Astrocyte of the spinal cord (primary cell): ENCODE data around the gene PHAX.
"Not testable (repeated sequence)": the region's sequence is repeated elsewhere in the genome, so short reads cannot be mapped to it uniquely, and the experiment has no call there.

Experiments
- DNase-seq: peaks from one replicate; pipeline ENCODE4 v3.0.0; 2011; ENCODE audit warnings: low read depth, low spot score
- H3K4me3 ChIP-seq: 2 replicates; pipeline ENCODE4 v1.5.1; 2011; ENCODE audit warnings: low read depth, mild to moderate bottlenecking, low read length, moderate library complexity
- in situ Hi-C: cut with HindIII; loops from 2 replicates; pipeline ENCODE4 v1.10.0; 2017; ENCODE audit warnings: low sequenced_read_pairs
- TF ChIP-seq, protein P1 (sequence below): IDR thresholded peaks from 2 replicates; pipeline ENCODE4 v1.5.1; 2012; ENCODE audit warnings: low read depth, mild to moderate bottlenecking, low read length, inconsistent platforms

The PHAX gene, protein sequence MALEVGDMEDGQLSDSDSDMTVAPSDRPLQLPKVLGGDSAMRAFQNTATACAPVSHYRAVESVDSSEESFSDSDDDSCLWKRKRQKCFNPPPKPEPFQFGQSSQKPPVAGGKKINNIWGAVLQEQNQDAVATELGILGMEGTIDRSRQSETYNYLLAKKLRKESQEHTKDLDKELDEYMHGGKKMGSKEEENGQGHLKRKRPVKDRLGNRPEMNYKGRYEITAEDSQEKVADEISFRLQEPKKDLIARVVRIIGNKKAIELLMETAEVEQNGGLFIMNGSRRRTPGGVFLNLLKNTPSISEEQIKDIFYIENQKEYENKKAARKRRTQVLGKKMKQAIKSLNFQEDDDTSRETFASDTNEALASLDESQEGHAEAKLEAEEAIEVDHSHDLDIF

DNA sequence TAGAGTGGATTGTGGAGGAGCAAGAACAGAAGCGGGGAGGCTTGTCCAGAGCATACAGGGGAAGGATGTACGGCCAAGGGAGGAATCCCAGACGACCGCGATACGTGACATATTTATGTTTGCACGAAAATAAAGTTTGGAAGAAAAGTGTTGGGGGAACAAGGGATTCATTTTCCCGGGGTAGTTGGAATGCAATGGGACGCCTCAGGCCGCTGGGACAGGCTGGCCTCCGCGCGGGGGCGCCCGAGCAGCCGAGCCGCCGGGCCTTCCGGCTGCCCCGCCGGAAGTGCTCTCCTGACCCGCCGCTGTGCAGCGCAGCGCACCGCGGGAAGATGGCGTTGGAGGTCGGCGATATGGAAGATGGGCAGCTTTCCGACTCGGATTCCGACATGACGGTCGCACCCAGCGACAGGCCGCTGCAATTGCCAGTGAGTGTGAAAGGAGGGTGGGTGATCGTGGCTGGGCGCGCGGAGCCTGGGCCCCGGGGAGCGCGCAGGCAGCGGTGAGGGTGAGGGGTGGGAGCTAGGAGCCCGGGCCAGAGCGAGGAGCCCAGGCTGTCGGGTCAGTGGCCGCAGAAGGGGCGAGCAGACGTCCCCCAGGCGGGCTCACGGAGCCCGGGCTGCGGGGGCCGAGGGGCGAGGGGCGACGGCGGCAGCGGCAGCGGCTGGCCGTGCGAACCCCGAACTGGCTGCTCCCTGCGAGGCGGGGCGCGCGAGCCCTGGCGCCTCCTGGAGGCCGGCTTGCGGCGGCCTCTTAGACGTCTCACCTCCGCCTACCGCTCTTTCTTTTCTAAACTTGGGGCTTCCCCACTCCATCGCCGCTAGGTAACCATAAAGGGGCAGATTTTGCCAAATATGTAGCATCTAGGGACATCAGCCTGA, at the start of gene PHAX:
PHAX (plus strand) TSS at position 317 of the 881 bp plus-strand sequence; CDS start at position 333, 16 bp downstream.
- in situ Hi-C loops: no loop called here

DNA sequence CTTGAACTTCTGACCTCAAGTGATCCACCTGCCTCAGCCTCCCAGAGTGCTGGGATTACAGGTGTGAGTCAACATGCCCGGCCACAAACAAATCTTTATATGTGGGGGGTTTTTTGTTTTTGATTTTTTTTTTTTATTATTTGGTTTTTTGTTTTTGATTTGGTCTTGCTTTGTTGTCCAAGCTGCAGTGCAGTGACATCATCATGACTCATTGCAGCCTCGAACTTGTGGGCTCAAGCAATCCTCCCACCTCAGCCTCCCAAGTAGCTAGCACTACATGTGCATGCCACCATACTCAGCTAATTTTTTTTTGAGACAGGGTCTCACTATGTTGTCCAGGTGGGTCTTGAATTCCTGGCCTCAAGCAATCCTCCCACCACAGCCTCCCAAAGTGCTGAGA, 48.1 kb upstream of the PHAX start:
- in situ Hi-C loops: no loop called here
- no peak overlapping the region for H3K4me3 ChIP-seq
- TF ChIP-seq, protein P1, sequence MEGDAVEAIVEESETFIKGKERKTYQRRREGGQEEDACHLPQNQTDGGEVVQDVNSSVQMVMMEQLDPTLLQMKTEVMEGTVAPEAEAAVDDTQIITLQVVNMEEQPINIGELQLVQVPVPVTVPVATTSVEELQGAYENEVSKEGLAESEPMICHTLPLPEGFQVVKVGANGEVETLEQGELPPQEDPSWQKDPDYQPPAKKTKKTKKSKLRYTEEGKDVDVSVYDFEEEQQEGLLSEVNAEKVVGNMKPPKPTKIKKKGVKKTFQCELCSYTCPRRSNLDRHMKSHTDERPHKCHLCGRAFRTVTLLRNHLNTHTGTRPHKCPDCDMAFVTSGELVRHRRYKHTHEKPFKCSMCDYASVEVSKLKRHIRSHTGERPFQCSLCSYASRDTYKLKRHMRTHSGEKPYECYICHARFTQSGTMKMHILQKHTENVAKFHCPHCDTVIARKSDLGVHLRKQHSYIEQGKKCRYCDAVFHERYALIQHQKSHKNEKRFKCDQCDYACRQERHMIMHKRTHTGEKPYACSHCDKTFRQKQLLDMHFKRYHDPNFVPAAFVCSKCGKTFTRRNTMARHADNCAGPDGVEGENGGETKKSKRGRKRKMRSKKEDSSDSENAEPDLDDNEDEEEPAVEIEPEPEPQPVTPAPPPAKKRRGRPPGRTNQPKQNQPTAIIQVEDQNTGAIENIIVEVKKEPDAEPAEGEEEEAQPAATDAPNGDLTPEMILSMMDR: no peak
- no peak for DNase-seq

More for the DNA sequence above, at the start of gene PHAX:
- DNase-seq: peak; percentile 85
- TF ChIP-seq, protein P1: peak; percentile 74
- peak within 1 kb of the TSS; percentile 88 for H3K4me3 ChIP-seq

DNA sequence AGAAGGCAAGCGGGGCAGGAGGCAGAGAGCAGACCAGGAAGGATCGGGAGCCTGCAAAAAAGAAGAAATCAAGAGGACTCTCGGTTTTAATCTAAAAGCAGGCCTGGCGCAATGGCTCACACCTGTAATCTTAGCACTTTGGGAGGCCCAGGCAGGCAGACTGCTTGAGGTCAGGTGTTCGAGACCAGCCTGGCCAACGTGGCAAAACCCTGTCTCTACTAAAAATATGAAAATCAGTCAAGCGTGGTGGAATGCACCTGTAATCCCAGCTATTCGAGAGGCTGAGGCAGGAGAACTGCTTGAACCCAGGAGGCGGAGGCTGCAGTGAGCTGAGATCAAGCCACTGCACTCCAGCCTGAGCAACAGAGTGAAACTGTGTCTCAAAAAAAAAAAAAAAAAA, 45.6 kb upstream of the PHAX start:
- DNase-seq, H3K4me3 ChIP-seq, in situ Hi-C loops: not testable (repeated sequence)

DNA sequence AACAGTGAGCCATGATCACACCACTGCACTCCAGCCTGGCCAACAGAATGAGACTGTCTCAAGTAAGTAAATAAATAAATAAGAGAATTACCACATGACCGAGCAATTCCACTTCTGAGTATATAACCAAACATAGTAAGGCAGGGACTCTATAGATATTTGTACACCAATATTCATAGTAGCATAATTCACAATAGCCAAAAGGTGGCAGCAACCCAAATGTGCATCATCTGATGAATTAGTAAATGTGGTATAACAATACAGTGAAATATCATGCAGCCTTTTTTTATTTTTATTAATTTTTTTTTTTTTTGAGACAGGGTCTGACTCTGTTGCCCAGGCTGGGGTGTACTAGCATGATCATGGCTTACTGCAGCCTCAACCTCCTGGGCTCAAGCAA, 38.8 kb upstream of the PHAX start:
- no peak overlapping the region for H3K4me3 ChIP-seq
- in situ Hi-C loops: no loop called here
- TF ChIP-seq, protein P1: no peak
- peak; percentile 4 for DNase-seq

DNA sequence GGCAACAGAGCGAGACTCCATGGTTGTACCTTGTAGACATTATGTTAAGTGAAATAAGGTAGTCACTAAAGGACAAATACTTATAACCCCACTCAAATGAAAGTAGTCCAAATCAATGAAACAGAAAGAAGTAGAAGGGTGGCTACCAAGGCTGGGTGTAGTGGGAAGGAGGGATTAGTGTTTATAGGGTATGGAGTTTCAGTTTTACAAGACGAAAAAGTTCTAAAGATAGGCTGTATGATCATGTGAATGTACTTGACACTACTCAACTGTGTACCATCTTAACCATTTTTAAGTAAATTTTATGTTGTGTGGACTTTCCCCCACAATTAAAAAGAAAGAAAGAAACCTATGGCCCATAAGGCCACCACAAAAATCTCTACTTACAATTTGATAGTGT, 37.9 kb upstream of the PHAX start:
- TF ChIP-seq, protein P1: no peak
- in situ Hi-C loops: no loop called here
- no peak overlapping the region for H3K4me3 ChIP-seq
- DNase-seq: no peak

DNA sequence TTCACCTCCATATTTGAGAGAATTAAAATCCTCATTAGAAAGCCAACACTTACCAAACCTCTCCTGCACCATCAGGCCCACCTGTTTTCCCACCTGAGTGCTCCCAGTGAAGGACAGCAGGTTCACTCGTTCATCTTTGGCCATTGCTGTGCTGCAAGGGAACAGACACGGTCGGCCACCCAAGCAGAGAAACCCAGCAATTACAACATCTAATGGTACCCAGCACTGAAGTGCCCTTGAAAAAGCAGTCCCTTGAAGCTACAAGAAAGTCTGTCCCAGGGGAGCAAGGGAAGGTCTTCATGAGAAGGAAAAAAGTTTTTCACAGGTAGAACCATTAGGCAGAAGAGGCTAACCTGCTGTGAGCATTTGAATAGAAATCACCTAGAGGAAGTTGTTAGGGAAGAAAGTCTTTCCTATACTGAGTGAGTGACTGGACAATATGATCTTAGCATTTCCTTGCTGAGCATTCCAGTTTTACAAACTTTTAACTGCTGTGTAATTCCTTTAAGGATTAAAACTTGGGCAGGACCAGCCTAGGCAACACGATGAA, 32.5 kb upstream of the PHAX start:
- TF ChIP-seq, protein P1: no peak
- in situ Hi-C loops: no loop called here
- H3K4me3 ChIP-seq: no peak overlapping the region
- DNase-seq: no peak

DNA sequence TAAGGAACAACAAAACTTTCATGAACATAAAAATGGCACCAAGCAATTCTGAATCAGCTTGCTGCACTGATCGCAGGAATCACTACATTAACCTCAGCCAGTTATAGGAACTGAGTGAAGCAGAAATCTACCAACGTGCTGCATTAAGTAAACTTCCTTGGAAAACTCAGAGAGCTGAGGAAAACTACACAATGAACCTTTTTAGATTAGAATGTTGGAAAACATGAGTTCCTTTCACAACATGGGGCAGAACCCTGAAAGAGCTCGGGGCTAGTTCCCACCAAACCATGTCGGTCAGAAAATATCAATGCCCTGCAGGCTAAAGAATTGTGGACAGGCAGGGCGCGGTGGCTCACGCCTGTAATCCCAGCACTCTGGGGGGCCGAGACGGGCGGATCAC, 25.1 kb upstream of the PHAX start:
- TF ChIP-seq, protein P1: no peak
- in situ Hi-C loops: no loop called here

More for the DNA sequence above, 25.1 kb upstream of the PHAX start:
- H3K4me3 ChIP-seq: no peak overlapping the region
- DNase-seq: no peak
